Umbilical cord (tissue), 2 donors: ENCODE results near the gene ECE1. TPM values are rescaled to one million over a fixed set of nuclear protein-coding genes. Genes with fewer than 3 reads are reported as not detected.

Source experiments
- DNase-seq: peaks from one replicate; pipeline ENCODE4 v3.0.0-alpha.2; 2015; ENCODE audit warnings: low spot score
- total RNA-seq: library from RNA; depleted of rRNA; stranded (reverse); fragments of >200 nt; gene quantifications from one replicate; pipeline ENCODE4 v1.2.3, GENCODE V29; 2014; ENCODE audit warnings: low replicate concordance; ENCODE audit not compliant: insufficient read depth

Gene ECE1
- total RNA-seq, 1 donor from 2014 or later: 43.6 TPM

DNA sequence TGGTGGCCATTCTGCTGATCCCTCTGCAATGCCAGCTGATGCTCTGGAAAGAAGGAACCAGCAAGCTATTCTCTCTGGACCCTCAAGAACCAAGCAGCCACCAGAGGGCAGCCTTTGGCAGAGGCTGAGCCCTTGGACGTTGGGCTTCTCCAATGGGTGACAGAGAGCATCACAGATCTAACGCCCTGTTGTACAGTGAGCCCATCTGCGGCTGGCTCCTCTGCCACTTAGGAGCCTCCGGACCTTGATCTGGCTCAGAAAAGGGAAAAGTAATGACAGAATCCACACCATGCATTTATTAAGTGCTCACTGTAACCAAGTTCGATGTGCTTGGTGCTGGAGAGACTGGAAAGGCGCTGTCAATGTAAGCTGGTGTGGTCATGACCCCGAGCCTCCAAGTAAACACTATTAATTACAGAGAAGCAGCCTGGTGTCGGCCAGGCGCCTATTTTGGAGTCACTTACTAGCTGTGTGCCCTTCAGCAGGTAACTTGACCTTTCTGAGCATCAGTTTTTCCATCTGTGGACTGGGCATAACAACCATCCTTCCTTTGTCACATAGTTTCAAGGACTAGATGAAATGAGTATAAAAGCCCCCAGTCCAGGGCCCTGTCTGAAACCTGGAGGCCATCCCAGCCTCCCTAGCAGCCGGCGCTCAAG, 34.9 kb downstream of the ECE1 start:
- DNase-seq: peak; percentile 91

- DNase-seq: peak; percentile 97
Measured at GRCh38 chr1:21254335-21254951, 35.8 kb downstream of the ECE1 start.

- peak; percentile 80 for DNase-seq
Measured at GRCh38 chr1:21251773-21252471, 38.3 kb downstream of the ECE1 start.

DNA sequence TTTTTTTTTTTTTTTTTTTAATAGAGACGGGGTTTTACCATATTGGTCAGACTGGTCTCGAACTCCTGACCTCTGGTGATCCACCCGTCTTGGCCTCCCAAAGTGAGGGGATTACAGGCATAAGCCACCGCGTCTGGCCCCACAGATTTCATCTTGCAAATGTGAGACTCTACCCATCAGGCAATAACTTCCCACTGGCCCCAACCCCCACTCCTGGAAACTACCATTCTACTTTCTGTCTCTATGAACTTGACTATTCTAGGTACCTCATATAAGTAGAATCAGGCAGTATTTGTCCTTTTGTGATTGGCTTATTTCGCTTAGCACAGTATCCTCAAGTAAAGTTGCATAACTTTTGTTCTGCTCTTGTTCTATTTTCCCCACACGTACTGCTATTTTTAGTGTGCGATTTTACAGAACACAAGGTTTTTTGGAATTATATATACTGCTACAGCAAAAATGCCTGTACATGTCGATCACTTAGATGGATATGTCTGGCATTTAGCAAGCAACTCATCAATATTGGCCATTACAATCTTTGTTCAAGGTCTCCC, 40.2 kb downstream of the ECE1 start:
- no peak for DNase-seq

DNA sequence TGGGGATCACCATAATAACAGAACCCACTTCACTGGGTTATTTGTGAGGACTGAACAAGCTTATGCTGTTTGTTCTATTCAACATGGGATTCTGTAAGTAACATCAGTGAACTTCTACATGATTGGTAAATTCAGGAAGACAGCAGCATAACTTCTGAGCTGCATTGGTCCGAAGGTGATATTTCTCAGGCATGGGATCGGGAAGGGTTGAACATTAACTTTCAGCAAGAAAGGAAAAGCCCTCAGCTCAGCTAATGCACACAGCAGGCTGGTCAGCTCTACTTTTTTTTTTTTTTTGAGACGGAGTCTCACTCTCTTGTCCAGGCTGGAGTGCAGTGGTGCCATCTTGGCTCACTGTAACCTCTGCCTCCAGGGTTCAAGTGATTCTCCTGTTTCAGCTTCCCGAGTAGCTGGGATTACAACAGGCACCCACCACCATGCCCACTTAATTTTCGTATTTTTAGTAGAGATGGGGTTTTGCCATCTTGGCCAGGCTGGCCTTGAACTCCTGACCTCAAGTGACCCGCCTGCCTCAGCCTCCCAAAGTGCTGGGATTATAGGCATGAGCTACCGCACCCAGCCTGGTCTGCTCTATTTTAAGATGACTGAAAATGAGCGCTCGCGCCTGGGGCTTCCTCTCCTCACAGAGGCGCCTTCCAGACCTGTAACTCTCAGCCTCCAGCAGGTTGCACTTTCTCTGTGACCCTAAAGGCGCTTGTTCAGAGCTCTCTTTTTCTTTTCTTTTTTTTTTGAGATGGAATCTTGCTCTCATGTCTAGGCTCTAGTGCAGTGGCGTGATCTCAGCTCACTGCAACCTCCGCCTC, 42.2 kb downstream of the ECE1 start:
- DNase-seq: no peak

DNA sequence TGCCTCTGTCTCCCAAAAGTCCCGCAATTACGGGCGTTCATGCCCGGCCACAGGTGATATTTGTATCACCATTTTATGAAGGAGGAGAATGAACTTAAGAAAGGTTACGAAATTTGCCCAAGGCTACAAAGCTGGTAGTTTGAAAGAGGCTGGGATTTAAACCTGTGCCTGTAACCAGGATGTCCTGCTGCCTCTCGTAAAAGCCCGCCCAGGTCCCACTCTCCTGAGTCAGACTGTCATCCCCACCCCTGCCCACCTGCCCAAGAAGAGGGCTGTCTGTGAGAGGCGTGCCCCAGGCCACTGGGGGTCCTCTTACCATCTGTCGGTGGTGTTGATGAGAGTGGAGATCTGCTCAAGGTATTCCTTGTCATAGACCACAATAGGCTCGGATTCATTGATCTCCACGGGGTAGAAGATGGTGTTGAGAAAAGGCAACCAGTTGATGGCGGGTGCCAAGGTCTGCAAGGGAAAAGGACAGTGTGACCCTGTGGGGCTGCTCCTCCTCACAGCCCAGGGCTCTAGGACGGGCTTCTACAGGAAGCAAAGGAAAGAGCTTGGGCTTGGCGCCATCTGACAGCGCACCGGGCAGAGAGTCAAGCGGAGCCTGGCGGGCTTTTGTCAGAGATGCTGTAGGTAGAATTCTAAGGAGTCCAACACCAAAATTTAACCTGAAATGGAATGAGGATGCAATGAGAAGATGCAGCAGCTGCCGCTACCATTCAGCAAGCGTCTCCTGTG, 43.2 kb downstream of the ECE1 start:
- no peak for DNase-seq

DNA sequence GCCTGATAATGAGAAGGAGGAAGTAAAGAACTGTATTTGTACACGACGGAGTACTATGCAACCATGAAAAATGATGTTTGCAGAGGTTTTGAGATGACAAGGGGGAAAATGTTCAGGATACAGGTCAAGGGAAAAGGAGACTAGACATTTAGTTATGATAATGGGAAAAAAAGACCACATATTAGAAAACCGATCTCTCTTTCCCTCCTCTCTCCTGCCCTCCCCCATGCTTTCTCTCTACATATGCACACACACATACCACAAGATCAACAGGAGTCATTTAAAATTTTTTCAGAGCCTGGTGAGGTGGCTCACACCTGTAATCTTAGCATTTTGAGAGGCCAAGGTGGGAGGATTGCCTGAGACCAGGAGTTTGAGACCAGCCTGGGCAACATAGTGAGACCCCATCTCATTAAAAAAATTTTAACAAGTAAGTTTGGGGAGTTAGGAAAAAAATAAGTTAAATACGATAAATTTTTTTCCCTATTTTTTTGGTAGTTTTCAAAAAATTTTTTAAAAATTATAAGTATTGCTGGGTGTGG, 44.5 kb downstream of the ECE1 start:
- DNase-seq: no peak

DNA sequence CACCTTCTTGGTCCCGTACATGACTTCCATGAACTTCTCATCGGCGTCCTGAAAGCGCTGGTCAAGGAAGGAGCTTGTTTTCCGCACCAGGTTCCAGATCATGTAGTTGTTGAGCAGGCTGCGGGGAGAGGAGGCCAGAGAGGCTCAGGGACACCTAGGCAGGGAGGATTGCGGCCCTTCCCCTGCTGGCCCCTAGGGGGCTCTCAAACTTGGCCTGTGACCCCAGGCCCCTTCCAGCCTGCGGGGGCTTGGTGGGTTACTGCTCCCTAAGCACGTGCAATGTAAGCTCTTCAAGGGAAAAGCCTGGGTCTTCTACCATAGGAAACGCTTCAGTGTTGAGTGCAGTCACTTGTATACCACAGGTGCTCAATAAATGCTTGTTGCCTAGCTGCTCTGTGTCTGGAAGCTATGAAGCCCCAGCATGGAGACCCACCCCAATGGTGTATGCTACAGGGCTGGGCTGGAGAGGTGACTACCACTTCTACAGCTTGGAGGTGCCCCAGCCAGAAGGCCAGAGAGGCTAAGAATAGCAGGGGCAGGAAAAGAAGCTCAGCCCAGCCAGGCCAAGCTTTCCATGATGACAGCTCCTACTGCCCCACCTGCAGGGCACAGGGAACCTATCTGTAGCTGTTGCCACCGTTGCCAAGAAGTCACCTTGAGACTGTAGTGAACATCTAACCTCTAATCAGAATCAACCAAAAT, 45.1 kb downstream of the ECE1 start:
- DNase-seq: no peak

DNA sequence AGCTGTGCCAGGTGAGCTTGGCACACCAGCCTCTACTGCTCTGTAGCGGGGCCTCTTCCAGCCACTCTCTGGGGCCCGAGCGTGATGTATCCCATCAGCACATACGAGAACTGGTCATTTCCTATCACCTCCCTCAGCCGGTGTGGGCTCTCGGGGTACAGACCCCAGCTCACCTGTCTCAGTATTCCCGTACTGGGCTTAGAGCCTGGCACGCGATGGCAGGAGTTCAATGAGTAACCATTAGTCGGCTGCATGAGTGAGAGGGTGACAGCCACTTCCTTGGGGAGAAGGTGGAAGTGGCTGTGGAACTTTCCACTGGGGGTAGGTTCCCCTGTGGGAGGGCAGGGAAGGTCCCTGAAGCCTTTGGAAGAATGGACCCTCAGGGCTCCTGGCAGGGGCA, 46.1 kb downstream of the ECE1 start:
- DNase-seq: no peak

DNA sequence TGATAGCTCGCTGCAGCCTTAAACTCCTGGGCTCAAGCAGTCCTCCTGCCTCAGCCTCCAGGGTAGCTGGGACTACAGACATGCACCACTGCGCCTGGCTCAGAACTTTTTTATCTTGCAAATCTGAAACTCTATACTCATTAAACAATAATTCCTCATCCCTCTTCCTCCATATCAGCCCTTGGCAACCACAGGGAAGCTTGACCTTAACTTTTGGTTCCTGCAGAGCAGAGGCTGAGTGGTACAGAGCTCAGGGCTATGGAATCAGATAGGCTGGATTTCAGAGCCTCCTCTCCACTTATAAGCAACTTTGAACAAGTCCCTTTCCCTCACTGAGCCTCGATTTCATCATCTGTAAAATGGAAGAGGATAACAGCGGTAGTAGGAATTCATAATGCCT, 47.4 kb downstream of the ECE1 start:
- DNase-seq: no peak

GRCh38 chr1:21241771-21242581, 48.3 kb downstream of the ECE1 start:
- DNase-seq: no peak

DNA sequence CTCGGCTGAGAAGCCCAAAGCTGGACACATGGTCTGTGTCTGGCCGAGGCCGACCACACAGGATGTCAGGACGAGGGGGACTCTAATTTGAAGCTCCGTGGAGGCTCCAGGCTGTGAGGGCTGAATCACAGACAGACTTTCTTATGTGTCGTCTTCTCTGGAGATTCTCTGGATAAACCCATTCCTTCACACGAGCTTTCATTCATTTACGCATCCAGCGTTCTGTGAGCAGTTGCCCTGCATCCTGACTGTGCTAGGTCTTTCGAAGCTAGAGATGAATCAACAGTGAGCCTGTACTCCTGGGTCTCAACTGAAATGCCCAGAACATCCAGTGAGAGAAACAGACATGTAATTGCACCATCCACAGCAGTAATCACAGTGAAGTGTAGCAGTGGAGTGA, 49.6 kb downstream of the ECE1 start:
- DNase-seq: no peak

GRCh38 chr1:21239221-21239620, 51.0 kb downstream of the ECE1 start:
- no peak for DNase-seq

DNA sequence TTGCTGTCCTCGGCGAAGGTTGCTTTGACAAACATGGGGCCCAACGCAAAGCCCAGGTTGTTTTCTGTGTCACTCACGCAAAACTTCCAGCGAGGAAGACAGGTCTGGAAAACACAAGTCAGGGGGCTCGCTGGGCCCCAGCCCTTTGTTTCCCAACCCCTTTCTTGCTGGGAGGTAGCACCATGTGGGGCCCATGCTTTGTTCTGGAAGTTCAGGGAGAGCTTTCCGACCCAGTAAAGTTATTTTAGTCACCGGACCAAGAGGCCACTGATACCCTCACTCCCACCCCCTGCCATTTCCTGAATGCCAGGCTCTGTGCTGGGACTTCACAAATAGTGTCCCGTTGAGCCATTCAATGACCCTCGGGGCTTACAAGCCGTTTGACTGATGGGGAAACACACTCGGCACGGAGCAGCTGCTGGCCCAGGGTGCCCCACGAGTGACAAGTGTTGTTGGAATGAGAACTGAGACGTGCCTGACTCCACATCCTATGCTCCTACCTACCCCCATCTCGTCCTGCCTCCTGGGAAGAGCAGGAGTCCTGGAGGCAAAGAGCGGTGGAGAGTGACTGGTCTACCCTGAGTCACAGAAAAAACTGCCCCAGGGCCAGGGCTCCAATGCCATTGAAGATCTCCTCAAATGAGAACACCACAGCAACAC, 52.0 kb downstream of the ECE1 start:
- no peak for DNase-seq

DNA sequence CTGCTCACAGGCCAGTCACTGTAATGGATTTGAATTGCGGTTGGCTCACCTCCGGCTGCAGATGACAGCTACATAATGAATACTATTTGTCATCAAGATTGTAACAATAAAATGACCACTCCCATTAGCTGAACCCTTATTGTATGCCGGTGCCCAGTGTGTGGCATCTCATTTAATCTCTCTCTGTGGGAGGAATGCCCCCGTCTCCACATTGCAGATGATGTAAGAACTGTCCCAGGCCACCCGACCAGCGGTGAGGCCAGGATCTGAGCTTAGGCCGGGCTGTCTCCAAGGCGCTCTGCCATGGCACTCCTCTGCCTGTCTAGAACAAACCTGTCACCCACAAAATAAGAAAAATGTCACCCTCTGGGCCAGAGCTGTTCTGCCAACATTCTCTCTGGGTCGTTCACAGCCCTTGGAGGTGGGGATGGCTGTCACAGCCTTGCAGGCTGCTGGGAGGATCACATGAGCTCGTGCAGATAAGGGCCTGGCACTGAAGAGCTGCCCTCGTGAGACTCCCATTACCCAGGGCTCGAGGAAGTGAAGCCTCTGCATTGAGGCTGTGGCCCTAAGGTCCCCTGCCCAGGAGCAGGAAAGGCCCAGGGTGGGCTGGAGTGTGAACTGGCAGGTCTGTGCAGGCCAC, 52.7 kb downstream of the ECE1 start:
- no peak for DNase-seq

GRCh38 chr1:21236178-21236577, 54.1 kb downstream of the ECE1 start:
- DNase-seq: no peak

DNA sequence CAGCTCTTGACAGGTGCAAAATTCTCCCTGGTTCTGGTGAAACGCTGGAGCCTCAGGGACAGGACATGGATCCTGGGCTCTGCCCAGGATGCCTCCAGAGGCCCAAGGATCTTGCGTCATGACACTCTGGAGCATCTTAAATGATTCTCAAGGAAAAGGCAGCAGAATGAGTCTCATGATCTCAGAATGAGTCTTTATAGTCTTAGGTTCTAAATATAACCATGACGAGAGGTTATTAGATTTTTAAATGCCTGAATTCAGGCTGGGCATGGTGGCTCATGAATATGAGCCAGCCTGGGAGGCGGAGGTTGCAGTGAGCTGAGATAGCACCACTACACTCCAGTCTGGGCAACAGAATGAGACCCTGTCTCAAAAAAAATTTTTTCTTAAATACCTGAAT, 55.5 kb downstream of the ECE1 start:
- no peak for DNase-seq

DNA sequence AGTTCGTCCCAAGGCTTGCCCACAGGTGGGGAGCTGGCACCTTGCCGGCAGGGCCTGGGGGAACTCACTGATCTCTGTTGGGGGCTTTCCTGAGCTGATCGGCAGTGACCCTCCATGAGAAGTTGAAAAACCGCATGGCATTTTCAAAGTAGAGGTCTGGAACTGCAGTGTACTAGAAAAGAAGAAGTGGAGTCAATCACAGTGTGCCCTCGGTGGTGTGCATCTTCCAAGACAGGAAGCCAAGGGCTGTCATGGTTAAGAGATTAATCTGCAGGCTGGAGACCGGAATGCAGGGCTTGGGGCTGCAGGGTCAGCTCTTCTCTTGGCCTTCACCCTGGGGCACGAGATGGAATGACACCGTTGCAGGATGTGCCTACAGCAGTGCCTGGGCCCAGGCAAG, 56.8 kb downstream of the ECE1 start:
- DNase-seq: no peak
